HG03175 (cell line): ENCODE measurements around the gene BSPRY.
"Not testable (repeated sequence)": the region's sequence is repeated elsewhere in the genome, so short reads cannot be mapped to it uniquely, and the experiment has no call there.

ENCODE experiments used
- ATAC-seq: cut with Tn5 transposase; IDR thresholded peaks from one replicate; pipeline ENCODE4 v1.9.1; 2021; ENCODE audit warnings: mild to moderate bottlenecking, moderate library complexity; ENCODE audit not compliant: unreplicated experiment

BSPRY gene

DNA sequence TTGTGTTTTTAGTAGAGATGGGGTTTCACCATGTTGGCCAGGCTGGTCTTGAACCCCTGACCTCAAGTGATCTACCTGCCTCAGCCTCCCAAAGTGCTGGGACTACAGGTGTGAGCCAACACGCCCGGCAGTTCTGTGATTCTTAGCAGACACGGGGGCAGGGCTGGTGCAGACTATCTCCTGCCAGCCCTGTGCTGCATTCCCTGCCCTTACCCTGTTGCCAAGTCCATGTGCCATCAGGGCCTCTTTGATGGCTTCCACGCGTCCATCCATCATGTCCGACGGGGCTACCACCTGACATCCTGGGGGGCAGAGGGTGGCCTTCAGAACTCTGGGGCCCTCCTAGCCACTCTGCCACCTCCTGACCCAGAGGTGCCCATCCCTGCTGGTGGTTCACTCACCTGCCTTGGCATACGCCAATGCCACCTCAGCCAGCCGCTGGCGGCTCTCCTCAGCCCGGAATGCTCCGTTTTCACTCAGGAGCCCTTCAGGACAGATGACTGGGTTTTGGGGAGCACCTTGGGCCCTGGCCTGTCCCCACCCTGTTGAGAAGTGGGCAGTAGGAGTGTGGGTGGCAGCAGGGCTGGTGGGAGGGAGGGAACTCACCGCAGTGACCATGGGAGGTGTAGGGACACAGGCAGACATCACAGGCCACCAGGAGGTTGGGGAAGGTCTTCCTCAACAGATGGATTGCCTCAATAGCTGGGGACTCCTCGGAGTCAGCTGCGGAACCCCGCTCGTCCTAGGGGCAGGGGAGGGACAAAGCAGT lies 41.0 kb downstream of the BSPRY start:
- ATAC-seq, result no peak

DNA sequence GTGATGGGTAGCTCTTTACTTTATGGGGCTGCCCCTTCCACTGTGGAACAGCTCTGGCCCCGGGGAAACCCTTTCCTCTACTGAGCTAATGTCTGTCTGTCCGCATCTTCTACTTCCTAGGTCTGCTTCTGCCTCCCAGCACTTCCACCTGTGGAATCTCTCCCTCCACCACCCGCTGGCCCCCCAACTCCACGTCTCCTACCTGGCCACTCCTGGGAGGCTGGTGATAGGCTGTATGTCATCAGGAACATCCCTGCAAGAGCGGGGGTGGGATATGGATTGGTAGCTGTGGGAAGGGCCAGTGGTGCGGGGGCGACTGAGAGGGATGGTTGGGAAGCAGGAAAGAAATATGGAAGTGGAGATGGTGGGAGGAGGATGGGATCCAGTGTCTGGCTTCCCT lies 42.6 kb downstream of the BSPRY start:
- ATAC-seq, result no peak

GRCh38 chr9:113393281-113393680 lies 43.9 kb downstream of the BSPRY start:
- ATAC-seq, result no peak

DNA sequence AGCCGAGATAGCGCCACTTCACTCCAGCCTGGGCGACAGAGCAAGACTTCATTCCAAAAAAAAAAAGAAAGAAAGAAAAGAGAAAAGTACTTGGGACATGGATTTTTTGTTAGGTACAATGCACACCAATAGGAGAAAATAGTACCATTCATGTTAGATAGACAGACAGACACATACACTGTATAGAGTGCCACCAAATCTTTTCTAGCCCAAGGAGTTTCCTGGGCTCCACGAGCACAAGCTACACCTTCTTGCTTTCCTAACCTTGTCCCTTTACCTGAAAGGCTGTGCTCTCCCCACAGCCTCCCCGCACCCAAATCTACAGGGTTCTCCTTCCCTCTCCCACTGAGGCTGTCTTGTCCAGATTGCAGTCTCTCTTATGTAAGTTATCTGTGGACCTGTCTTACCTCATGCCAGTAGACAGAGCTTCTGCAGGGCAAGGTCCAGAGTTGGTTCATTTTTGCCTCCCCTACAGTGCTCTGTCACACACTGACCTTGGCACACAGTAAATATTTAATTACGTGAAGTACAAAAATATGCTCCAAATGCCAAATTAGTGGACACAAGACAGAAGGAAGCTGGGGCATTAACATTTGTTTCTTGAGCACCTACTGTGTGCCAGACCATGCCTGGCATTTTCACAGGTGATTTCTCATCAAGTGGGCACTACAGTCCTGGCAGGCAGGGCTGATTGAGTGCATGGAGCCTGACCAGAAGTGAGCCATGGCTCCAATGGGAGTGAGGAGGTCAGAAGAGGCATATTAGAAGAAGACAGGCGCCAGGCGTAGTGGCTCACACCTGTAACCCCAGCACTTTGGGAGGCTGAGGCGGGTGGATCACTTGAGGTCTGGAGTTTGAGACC lies 45.9 kb downstream of the BSPRY start:
- ATAC-seq, result no peak

GRCh38 chr9:113397203-113397631 lies 47.9 kb downstream of the BSPRY start:
- ATAC-seq, result no peak

GRCh38 chr9:113398796-113399195 lies 49.5 kb downstream of the BSPRY start:
- no peak for ATAC-seq

GRCh38 chr9:113399646-113400200 lies 50.4 kb downstream of the BSPRY start:
- no peak for ATAC-seq

DNA sequence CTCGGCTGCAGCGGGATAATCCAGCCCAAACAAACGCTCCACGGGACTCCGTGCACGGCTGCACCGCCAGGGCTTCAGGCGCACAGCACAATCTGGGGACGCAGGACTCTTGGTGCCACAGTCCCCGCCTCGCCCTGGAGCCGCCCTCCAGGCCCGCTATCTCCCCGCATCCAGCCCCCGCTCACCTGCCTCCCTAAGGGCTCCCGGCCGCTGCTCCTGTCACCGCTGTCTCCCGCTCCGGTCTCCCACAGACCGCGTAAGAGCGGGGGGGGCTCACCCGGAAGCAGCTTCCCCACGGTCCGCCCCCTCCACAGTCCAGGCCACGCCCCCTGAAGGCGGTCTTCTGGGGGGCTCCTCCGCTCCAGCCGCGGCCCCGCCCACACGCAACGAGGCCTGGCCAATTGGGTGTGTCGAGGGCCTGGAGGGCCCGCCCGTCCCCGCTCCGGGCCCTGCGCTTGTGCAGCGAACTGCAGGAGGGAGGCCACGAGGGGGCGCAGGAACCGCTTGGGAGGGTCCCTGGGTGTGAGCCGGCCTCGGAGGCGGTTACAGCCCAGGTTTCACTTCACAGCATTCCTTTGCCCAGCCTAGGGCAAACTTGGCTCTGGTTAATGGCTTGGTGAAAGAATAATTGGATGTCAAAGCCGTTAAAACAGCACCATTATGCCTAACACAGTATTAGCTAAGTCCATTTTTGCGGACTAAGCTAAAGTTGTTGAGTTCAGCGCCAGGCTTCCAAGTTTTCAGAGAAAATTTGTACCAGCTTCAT lies 51.9 kb downstream of the BSPRY start, which contains the start of gene ALAD:
Gene ALAD (minus strand): TSS at position 258 of the 766 bp plus-strand sequence. CDS start 7,725 bp downstream, outside the sequence.
- peak; percentile 99 for ATAC-seq

- no peak for ATAC-seq
These were observed 54.3 kb downstream of the BSPRY start for GRCh38 chr9:113403646-113404045.

GRCh38 chr9:113406353-113406752 lies 57.0 kb downstream of the BSPRY start:
- not testable (repeated sequence) for ATAC-seq

DNA sequence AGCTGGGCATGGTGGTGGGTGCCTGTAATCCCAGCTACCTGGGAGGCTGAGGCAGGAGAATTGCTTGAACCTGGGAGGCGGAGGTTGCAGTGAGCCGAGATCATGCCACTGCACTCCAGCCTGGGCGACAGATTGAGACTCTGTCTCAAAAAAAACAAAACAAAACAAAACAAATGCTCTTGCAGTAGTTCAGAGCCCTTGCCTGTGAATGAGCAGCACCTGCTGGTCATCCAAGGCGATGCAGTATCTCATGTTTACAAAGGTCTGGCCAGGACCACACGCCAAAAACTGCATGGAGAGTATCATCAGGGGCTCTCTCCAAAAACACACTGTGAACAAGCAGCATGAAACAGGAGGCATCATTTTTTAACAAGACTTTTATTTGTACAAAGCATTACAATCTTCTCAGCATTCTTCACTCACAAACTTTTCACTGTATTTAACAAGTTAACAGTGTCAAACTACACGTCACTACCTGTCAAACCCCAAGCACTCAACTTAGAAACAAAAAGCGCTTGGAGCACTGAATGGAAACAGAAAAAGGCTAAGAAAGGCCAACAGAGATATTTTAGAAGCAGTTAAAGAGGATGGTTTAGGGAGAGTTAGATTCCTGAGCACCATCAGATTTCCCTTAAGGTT lies 57.7 kb downstream of the BSPRY start:
- ATAC-seq, result not testable (repeated sequence)

DNA sequence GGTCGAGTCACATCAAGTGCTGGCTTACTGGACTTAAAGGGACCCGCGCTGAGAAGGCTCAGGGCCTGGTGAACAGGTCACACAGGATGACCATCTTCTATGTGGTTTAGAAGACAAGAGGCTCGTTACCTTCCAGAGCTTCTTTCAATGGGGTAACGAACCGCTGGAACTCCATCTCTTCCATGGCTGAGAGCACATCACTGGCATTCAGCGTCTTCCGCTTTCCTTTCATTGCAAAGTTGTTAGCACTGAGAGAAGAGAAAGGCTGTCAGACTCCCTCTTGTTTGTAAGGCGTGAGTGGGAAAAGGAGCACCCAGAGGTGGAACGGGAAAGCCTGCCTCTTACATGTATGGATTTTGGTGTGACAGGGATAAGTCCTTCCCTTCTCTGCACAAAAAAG lies 60.1 kb downstream of the BSPRY start:
- ATAC-seq, result no peak

DNA sequence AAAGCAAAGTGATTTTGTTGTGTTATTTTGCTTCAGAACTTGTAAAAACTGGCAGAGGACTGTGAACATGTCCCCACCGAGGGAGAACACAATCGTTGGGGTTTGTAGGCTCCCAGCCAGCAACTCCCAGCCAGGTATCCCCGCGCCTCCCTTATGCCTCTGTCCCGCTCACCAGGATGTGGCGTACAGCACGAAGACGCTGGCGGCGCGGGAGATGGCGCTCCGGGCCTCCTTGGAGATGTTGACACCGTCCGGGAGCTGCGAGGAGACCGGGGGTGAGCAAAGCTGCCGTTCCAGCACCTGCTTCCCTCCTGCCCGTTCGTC lies 60.5 kb downstream of the BSPRY start:
- peak; percentile 18 for ATAC-seq

- peak; percentile 93 for ATAC-seq
These were observed 61.0 kb downstream of the BSPRY start, which contains the start of the genes C9orf43 and POLE3 for GRCh38 chr9:113410207-113410864. Gene C9orf43 (plus strand): TSS chr9:113410747. CDS start chr9:113413494, 2,747 bp downstream. Gene POLE3 (minus strand): TSS chr9:113410675. CDS start chr9:113410293, 382 bp downstream.

- ATAC-seq, result peak; percentile 98
These were observed 66.9 kb downstream of the BSPRY start for GRCh38 chr9:113416149-113416721.

GRCh38 chr9:113417370-113417769 lies 68.0 kb downstream of the BSPRY start:
- no peak for ATAC-seq
